Measurements from ENCODE around the gene CARMIL1. TPM values are rescaled to one million over a fixed set of nuclear protein-coding genes. Genes with fewer than 3 reads are reported as not detected.

CARMIL1 gene
- total and polyA plus RNA-seq, 2 donors from 2014 or later = 22.3 to 51.1 TPM

DNA sequence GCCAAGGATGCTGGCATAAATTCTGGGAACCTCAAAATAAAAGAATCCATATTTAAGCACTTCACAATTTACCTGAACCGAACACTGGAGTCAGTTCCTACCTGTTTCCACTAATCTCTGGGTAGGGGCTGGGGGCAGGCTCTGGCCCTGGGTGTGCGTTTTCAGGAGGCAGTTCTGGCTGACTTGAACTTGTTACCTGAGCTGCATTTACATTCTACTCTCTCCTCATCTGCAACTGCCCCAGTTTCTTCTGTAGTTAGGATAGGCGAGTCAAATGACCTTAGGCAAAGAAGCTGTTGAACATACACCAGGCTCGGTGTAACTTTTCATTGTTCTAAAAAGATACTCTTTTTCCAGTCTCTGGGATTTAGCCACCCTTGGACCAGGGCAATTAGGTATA, 13.2 kb downstream of the CARMIL1 start:
- H3K4me3 ChIP-seq (ENCODE audit: low read length in 3 of 3) = no peak overlapping the region
- no peak overlapping the region for H3K27ac ChIP-seq (ENCODE audit: low read depth in 2 of 2, low read length in 2 of 2)
- intact Hi-C loops (cut with DNase I) = no loop called here
- no peak for DNase-seq
- FAIRE-seq = no peak
- no peaks in the 10 kb centered on the region for H3K27me3 ChIP-seq (ENCODE audit: control insufficient read depth, insufficient read depth, low read length)
- no peaks in the 10 kb centered on the region for H3K36me3 ChIP-seq (ENCODE audit: control insufficient read depth in 2 of 3, insufficient read depth in 3 of 3, low read length in 3 of 3)
- H3K9me3 ChIP-seq (ENCODE audit: control insufficient read depth in 2 of 3, insufficient read depth in 1 of 3, low read length in 3 of 3) = no peaks in the 10 kb centered on the region
- H3K9ac ChIP-seq (ENCODE audit: low read length in 3 of 3) = no peak overlapping the region
- H3K4me1 ChIP-seq (ENCODE audit: control insufficient read depth in 2 of 3, insufficient read depth in 2 of 3, low read depth in 1 of 3, low read length in 3 of 3) = peaks cover 0 to 8% (median 7%) of the 10 kb centered on the region in 3 donors
- TF ChIP-seq, protein P1, sequence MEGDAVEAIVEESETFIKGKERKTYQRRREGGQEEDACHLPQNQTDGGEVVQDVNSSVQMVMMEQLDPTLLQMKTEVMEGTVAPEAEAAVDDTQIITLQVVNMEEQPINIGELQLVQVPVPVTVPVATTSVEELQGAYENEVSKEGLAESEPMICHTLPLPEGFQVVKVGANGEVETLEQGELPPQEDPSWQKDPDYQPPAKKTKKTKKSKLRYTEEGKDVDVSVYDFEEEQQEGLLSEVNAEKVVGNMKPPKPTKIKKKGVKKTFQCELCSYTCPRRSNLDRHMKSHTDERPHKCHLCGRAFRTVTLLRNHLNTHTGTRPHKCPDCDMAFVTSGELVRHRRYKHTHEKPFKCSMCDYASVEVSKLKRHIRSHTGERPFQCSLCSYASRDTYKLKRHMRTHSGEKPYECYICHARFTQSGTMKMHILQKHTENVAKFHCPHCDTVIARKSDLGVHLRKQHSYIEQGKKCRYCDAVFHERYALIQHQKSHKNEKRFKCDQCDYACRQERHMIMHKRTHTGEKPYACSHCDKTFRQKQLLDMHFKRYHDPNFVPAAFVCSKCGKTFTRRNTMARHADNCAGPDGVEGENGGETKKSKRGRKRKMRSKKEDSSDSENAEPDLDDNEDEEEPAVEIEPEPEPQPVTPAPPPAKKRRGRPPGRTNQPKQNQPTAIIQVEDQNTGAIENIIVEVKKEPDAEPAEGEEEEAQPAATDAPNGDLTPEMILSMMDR (IDR thresholded peaks at IDR 0.05; ENCODE audit: borderline replicate concordance, extremely low read depth, insufficient read depth) = no peak

DNA sequence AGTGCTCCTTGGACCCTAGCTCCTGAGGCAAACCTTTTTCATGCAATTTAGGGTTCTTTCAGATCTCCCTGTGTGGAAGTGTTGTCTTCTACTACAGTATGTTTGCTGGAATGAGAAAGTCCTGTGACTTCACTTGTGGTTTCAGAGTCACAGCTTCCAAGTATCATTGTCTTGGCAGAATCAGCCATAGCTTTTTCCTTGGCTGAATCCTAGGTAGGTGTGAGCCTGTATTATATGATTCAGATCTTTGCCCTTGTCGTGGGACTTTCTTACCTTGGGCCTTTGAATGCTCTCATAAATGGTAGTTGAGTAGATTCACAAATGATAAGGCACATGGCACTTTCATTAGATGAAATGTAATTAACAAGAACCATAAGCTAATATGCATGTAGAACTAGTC, 16.5 kb downstream of the CARMIL1 start:
- Histone ChIP-seq H3K9me3 (ENCODE audit: control insufficient read depth in 2 of 3, insufficient read depth in 1 of 3, low read length in 3 of 3) (no peaks in the 10 kb centered on the region), H3K9ac (ENCODE audit: low read length in 3 of 3) (no peak overlapping the region), H3K4me1 (ENCODE audit: control insufficient read depth in 2 of 3, insufficient read depth in 2 of 3, low read depth in 1 of 3, low read length in 3 of 3) (peaks cover 0 to 7% (median 5%) of the 10 kb centered on the region in 3 donors), H3K36me3 (ENCODE audit: control insufficient read depth in 2 of 3, insufficient read depth in 3 of 3, low read length in 3 of 3) (no peaks in the 10 kb centered on the region), H3K27me3 (ENCODE audit: control insufficient read depth, insufficient read depth, low read length) (no peaks in the 10 kb centered on the region), H3K4me3 (ENCODE audit: low read length in 3 of 3) (no peak overlapping the region), H3K27ac (ENCODE audit: low read depth in 2 of 2, low read length in 2 of 2) (no peak overlapping the region)
- TF ChIP-seq, protein P1 (IDR thresholded peaks at IDR 0.05; ENCODE audit: borderline replicate concordance, extremely low read depth, insufficient read depth) = no peak
- FAIRE-seq (no peak), DNase-seq (no peak)
- intact Hi-C loops (cut with DNase I) = no loop called here

DNA sequence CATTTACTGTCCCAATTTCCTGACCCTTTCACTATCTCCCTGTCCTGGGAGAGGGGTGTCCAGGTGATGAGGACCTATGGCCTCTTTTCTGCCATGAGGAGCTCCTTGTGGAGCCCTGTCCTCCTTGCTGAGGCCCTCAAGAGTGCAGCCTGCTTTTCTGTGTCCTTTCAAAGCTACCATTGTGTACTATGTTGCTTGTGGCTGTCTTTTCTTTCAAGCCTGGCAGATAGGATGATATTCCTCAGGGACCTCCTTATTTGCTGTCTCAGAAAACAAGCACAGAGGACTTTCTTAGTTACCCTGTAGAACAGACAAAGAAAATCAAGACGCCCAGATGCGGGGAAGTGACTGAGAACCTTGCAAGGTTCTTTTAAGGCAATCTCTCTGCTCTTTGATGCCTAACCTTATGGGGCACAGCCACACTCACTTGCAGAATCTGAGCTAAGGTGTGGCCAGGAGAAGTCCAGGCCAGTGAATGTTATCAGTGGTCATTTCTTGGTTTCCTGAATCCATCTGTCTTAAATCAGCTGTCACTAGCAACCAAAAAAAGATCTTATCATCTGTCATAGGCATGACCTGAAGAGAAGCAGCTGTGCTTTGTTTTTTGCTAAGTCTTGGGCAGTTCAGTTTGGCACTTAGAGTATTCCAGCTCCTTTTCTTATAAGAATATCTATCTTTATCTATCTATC, 17.2 kb downstream of the CARMIL1 start:
- peaks cover 0 to 7% (median 5%) of the 10 kb centered on the region in 3 donors for H3K4me1 ChIP-seq (ENCODE audit: control insufficient read depth in 2 of 3, insufficient read depth in 2 of 3, low read depth in 1 of 3, low read length in 3 of 3)
- FAIRE-seq (no peak), DNase-seq (peak in 1 of 5 donors; percentile 32)
- intact Hi-C loops (cut with DNase I) = no loop called here
- H3K9me3 ChIP-seq (ENCODE audit: control insufficient read depth in 2 of 3, insufficient read depth in 1 of 3, low read length in 3 of 3) = no peaks in the 10 kb centered on the region
- H3K36me3 ChIP-seq (ENCODE audit: control insufficient read depth in 2 of 3, insufficient read depth in 3 of 3, low read length in 3 of 3) = no peaks in the 10 kb centered on the region
- H3K4me3 ChIP-seq (ENCODE audit: low read length in 3 of 3) = no peak overlapping the region
- H3K27me3 ChIP-seq (ENCODE audit: control insufficient read depth, insufficient read depth, low read length) = no peaks in the 10 kb centered on the region
- H3K27ac ChIP-seq (ENCODE audit: low read depth in 2 of 2, low read length in 2 of 2) = no peak overlapping the region
- H3K9ac ChIP-seq (ENCODE audit: low read length in 3 of 3) = no peak overlapping the region
- TF ChIP-seq, protein P1 (IDR thresholded peaks at IDR 0.05; ENCODE audit: borderline replicate concordance, extremely low read depth, insufficient read depth) = no peak

Measured in kidney (tissue), 14 donors.